Endothelial cell of umbilical vein (primary cell): Measurements from ENCODE around the gene ODAD4. TPM values are rescaled to one million over a fixed set of nuclear protein-coding genes. Genes with fewer than 3 reads are reported as not detected.
"Not testable (repeated sequence)": the region's sequence is repeated elsewhere in the genome, so short reads cannot be mapped to it uniquely, and the experiment has no call there.

Experiments used
- BruUV-seq: library from RNA; stranded (reverse); fragments of 400-500 nt; replicated peaks from 2 replicates; lab custom pipeline; 2021; lab: Mats Ljungman, UMichigan
- CTCF ChIA-PET: fragments of 300-600, 350-600 bp; sonication (Branson Sonifier 250); formaldehyde crosslinking; loops from one replicate; lab custom pipeline; 2021; ENCODE audit warnings: antibody characterized with exemption, inconsistent platforms; lab: Charles Lee
- POLR2A ChIA-PET: fragments of 300-600, 350-600 bp; sonication (Branson Sonifier 250); formaldehyde crosslinking; loops from one replicate; lab custom pipeline; 2021; ENCODE audit warnings: antibody characterized with exemption, inconsistent platforms; lab: Charles Lee
- DNase-seq: peaks from one replicate; pipeline ENCODE4 v3.0.0-alpha.2; 2011; ENCODE audit warnings: low read depth, low spot score
- FAIRE-seq: peaks from 2 replicates; lab custom pipeline; 2011; peaks lifted over from hg19 to GRCh38; lab: Jason Lieb, UNC
- H2AFZ ChIP-seq: 2 replicates; pipeline ENCODE4 v1.6.0; 2012; ENCODE audit warnings: low read depth, low read length, control low read depth, inconsistent platforms
- H3K27ac ChIP-seq: 2 replicates; pipeline ENCODE4 v1.5.1; 2011; ENCODE audit warnings: low read depth, mild to moderate bottlenecking, control low read depth, low read length, moderate library complexity; ENCODE audit not compliant: insufficient read depth
- H3K27me3 ChIP-seq, 2 experiments: 2 replicates each; pipeline versions ENCODE4 v1.6.0 to v1.6.1; 2011; ENCODE audit warnings: low read length in 2 of 2, mixed read lengths in 1 of 2; ENCODE audit not compliant: control insufficient read depth in 2 of 2, insufficient read depth in 2 of 2
- H3K36me3 ChIP-seq, 2 experiments: 2 replicates in 1 of 2; 3 replicates in 1 of 2; pipeline ENCODE4 v1.5.1; 2011; ENCODE audit warnings: low read length in 2 of 2, mild to moderate bottlenecking in 1 of 2, moderate library complexity in 1 of 2; ENCODE audit not compliant: control insufficient read depth in 2 of 2, insufficient read depth in 2 of 2; ENCODE audit errors: extremely low read depth in 1 of 2
- H3K4me1 ChIP-seq: 3 replicates; pipeline ENCODE4 v1.5.1; 2011; ENCODE audit warnings: mild to moderate bottlenecking, low read length; ENCODE audit not compliant: control insufficient read depth, insufficient read depth; ENCODE audit errors: extremely low read depth
- H3K4me2 ChIP-seq: 2 replicates; pipeline ENCODE4 v1.6.1; 2011; ENCODE audit warnings: low read length, control low read depth, mixed read lengths; ENCODE audit not compliant: insufficient read depth
- H3K4me3 ChIP-seq, 3 experiments: fragments of 200-600 bp in 1 of 3; sonication (generic), shearing (Covaris generic) in 1 of 3; replicated peaks in 1 of 3; 2 replicates each; pipeline ENCODE4 v1.5.1; 2011 to 2016; ENCODE audit warnings: control low read depth in 3 of 3, low read length in 3 of 3, mild to moderate bottlenecking in 2 of 3, inconsistent platforms in 1 of 3, low read depth in 1 of 3, moderate library complexity in 1 of 3; ENCODE audit not compliant: insufficient read depth in 1 of 3
- H3K79me2 ChIP-seq: 2 replicates; pipeline ENCODE4 v1.6.0; 2012; ENCODE audit warnings: low read length, inconsistent platforms; ENCODE audit not compliant: control insufficient read depth, insufficient read depth
- H3K9ac ChIP-seq: replicated peaks from 2 replicates; pipeline ENCODE3; 2011; ENCODE audit warnings: low read length, control low read depth; ENCODE audit not compliant: insufficient read depth; ENCODE audit errors: extremely low read depth
- H3K9me1 ChIP-seq: replicated peaks from 3 replicates; pipeline ENCODE4 v1.6.0; 2011; ENCODE audit warnings: mild to moderate bottlenecking, low read length; ENCODE audit not compliant: control insufficient read depth, insufficient read depth; ENCODE audit errors: extremely low read depth
- H3K9me3 ChIP-seq: replicated peaks from 2 replicates; pipeline ENCODE4 v1.5.1; 2012; ENCODE audit warnings: low read length, inconsistent platforms; ENCODE audit not compliant: control insufficient read depth, insufficient read depth
- H4K20me1 ChIP-seq: replicated peaks from 2 replicates; pipeline ENCODE3; 2011; ENCODE audit warnings: mild to moderate bottlenecking, low read length; ENCODE audit not compliant: control insufficient read depth, insufficient read depth; ENCODE audit errors: extremely low read depth
- dilution Hi-C: fragments of 300-500 bp; cut with MboI; formaldehyde crosslinking; loops from one replicate; pipeline ENCODE4 v1.15.0; 2019; ENCODE audit warnings: low sequenced_read_pairs; ENCODE audit not compliant: extremely low pct_ligation_motif_present
- intact Hi-C: fragments of 100-400 bp; cut with micrococcal nuclease; formaldehyde crosslinking; loops from one replicate; pipeline ENCODE4 v1.10.0; 2022
- polyA plus RNA-seq, 4 experiments: library from polyadenylated mRNA; depleted of rRNA in 3 of 4; stranded (reverse) in 3 of 4; unstranded in 1 of 4; fragments of >200 nt; gene quantifications; 2 replicates each; pipeline versions ENCODE4 v1.2.1 to v1.2.3, GENCODE V29; 2011 to 2012; ENCODE audit warnings: missing spikeins in 1 of 4
- total RNA-seq: library from RNA; stranded (reverse); gene quantifications from 2 replicates; pipeline ENCODE4 v1.2.3, GENCODE V29; 2021

ODAD4 gene
- total and polyA plus RNA-seq, 2 donors (not counting 3 experiments of a cell fraction or from before 2014, with no cell fraction given): 0.19 to 1.0 TPM

GRCh38 chr17:42013740-42014139 is 83.3 kb downstream of the ODAD4 start:
- H3K4me1 ChIP-seq: peaks cover 24% of the 10 kb centered on the region
- H3K9ac ChIP-seq, FAIRE-seq, intact Hi-C loops, H3K27ac ChIP-seq, dilution Hi-C loops, H3K9me3 ChIP-seq, CTCF ChIA-PET, H3K4me2 ChIP-seq, H3K9me1 ChIP-seq, DNase-seq, H3K4me3 ChIP-seq, H3K36me3 ChIP-seq, H2AFZ ChIP-seq, H3K27me3 ChIP-seq, BruUV-seq, H4K20me1 ChIP-seq, POLR2A ChIA-PET: not testable (repeated sequence)
- peaks cover 81% of the 10 kb centered on the region for H3K79me2 ChIP-seq

Other genes starting within 250 kb of the ODAD4 start
- gene EIF1, start 241.7 kb upstream of the ODAD4 start, total RNA-seq: 814 and 839 TPM in 2 replicates
- 145 and 168 TPM in 2 replicates for gene EIF1, start 241.7 kb upstream of the ODAD4 start, polyA plus RNA-seq
- not detected in 2 replicates for gene GAST, start 218.3 kb upstream of the ODAD4 start, total RNA-seq
- not detected in 2 replicates for gene GAST, start 218.3 kb upstream of the ODAD4 start, polyA plus RNA-seq
- 0.23 and 0.24 TPM in 2 replicates for gene HAP1, start 196.0 kb upstream of the ODAD4 start, total RNA-seq
- gene HAP1, start 196.0 kb upstream of the ODAD4 start, polyA plus RNA-seq: 0.07 and 0.11 TPM in 2 replicates
- gene JUP, start 143.9 kb upstream of the ODAD4 start, total RNA-seq: 170 and 171 TPM in 2 replicates
- gene JUP, start 143.9 kb upstream of the ODAD4 start, polyA plus RNA-seq: 98.0 and 100 TPM in 2 replicates
- gene P3H4, start 118.7 kb upstream of the ODAD4 start, total RNA-seq: 37.1 and 39.2 TPM in 2 replicates
- 57.3 and 58.3 TPM in 2 replicates for gene P3H4, start 118.7 kb upstream of the ODAD4 start, polyA plus RNA-seq
- gene FKBP10, start 117.6 kb upstream of the ODAD4 start, total RNA-seq: 163 and 168 TPM in 2 replicates
- gene FKBP10, start 117.6 kb upstream of the ODAD4 start, polyA plus RNA-seq: 377 and 431 TPM in 2 replicates
- gene NT5C3B, start 94.4 kb upstream of the ODAD4 start, total RNA-seq: 57.4 and 67.3 TPM in 2 replicates
- gene NT5C3B, start 94.4 kb upstream of the ODAD4 start, polyA plus RNA-seq: 75.5 and 92.5 TPM in 2 replicates
- gene KLHL10, start 92.8 kb upstream of the ODAD4 start, total RNA-seq: not detected in 2 replicates
- 0.10 TPM in 1 of 2 replicates, not detected in the other for gene KLHL10, start 92.8 kb upstream of the ODAD4 start, polyA plus RNA-seq
- 11.0 and 12.6 TPM in 2 replicates for gene KLHL11, start 65.2 kb upstream of the ODAD4 start, total RNA-seq
- gene KLHL11, start 65.2 kb upstream of the ODAD4 start, polyA plus RNA-seq: 2.9 and 3.1 TPM in 2 replicates
- gene ACLY, start 11.7 kb upstream of the ODAD4 start, total RNA-seq: 324 and 329 TPM in 2 replicates
- 174 and 176 TPM in 2 replicates for gene ACLY, start 11.7 kb upstream of the ODAD4 start, polyA plus RNA-seq
- gene CNP, start 36.2 kb downstream of the ODAD4 start, total RNA-seq: 84.9 and 88.3 TPM in 2 replicates
- 48.6 and 49.4 TPM in 2 replicates for gene CNP, start 36.2 kb downstream of the ODAD4 start, polyA plus RNA-seq
- 103 and 111 TPM in 2 replicates for gene DNAJC7, start 86.8 kb downstream of the ODAD4 start, total RNA-seq
- 16.0 and 19.8 TPM in 2 replicates for gene DNAJC7, start 86.8 kb downstream of the ODAD4 start, polyA plus RNA-seq
- gene NKIRAS2, start 89.5 kb downstream of the ODAD4 start, total RNA-seq: 57.3 and 60.4 TPM in 2 replicates
- 87.6 and 96.9 TPM in 2 replicates for gene NKIRAS2, start 89.5 kb downstream of the ODAD4 start, polyA plus RNA-seq
- gene C17orf113, start 120.0 kb downstream of the ODAD4 start, total RNA-seq: 0.18 and 0.20 TPM in 2 replicates
- gene C17orf113, start 120.0 kb downstream of the ODAD4 start, polyA plus RNA-seq: 0.19 and 0.30 TPM in 2 replicates
- not detected in 2 replicates for gene ZNF385C, start 167.9 kb downstream of the ODAD4 start, total RNA-seq
- 0.07 TPM in 1 of 2 replicates, not detected in the other for gene ZNF385C, start 167.9 kb downstream of the ODAD4 start, polyA plus RNA-seq
- 3.1 and 6.4 TPM in 2 replicates for gene DHX58, start 182.1 kb downstream of the ODAD4 start, total RNA-seq
- gene DHX58, start 182.1 kb downstream of the ODAD4 start, polyA plus RNA-seq: 9.0 and 12.7 TPM in 2 replicates
- 31.3 and 33.4 TPM in 2 replicates for gene KAT2A, start 190.8 kb downstream of the ODAD4 start, total RNA-seq
- gene KAT2A, start 190.8 kb downstream of the ODAD4 start, polyA plus RNA-seq: 32.4 and 32.9 TPM in 2 replicates
- gene HSPB9, start 192.2 kb downstream of the ODAD4 start, total RNA-seq: not detected in 2 replicates
- 0.03 TPM in 1 of 2 replicates, not detected in the other for gene HSPB9, start 192.2 kb downstream of the ODAD4 start, polyA plus RNA-seq
- gene RAB5C, start 224.4 kb downstream of the ODAD4 start, total RNA-seq: 188 and 210 TPM in 2 replicates
- 357 and 408 TPM in 2 replicates for gene RAB5C, start 224.4 kb downstream of the ODAD4 start, polyA plus RNA-seq